ENCODE data around the gene MYL7.

MYL7 gene

DNA sequence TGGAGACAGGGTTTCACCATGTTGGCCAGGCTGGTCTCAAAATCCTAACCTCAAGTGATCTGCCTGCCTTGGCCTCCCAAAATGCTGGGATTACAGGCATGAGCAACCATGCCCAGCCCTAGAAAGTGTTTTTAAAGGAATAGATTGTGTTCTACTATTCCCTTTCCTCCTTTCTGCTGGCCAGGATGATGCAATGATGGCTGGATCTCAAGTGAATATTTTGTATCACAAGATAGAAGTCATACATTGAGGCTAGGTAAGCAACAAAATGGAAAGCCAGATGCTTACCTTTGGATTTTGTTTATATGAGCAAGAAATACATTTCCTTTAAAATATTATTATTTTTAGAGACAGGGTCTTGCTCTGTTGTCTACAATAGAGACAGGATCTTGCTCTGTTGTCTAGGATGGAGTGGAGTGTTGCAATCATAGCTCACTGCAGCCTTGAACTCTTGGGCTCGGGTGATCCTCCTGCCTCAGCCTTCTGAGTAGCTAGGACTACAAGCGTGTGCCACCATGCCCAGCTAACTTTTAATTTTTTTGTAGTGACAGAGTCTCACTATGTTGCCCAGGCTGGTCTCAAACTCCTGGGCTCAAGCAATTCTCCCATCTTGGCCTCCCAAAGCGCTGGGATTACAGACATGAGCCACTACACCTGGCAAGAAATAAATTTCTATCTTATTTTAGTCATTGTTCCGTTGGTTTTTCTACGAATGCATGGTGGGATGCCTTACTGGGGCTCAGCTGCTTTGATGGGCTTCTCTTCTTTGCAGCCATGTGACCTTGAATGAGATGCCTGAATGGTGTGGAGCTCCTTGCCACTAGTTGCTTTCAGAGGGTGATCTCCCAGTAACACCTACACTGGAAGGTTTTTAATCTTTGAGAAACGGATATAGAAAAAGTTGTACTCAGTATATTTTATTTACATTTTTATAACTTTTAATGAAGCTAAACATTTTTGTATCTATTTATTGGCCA, 42.8 kb downstream of the MYL7 start:
- DNase-seq: no peak

DNA sequence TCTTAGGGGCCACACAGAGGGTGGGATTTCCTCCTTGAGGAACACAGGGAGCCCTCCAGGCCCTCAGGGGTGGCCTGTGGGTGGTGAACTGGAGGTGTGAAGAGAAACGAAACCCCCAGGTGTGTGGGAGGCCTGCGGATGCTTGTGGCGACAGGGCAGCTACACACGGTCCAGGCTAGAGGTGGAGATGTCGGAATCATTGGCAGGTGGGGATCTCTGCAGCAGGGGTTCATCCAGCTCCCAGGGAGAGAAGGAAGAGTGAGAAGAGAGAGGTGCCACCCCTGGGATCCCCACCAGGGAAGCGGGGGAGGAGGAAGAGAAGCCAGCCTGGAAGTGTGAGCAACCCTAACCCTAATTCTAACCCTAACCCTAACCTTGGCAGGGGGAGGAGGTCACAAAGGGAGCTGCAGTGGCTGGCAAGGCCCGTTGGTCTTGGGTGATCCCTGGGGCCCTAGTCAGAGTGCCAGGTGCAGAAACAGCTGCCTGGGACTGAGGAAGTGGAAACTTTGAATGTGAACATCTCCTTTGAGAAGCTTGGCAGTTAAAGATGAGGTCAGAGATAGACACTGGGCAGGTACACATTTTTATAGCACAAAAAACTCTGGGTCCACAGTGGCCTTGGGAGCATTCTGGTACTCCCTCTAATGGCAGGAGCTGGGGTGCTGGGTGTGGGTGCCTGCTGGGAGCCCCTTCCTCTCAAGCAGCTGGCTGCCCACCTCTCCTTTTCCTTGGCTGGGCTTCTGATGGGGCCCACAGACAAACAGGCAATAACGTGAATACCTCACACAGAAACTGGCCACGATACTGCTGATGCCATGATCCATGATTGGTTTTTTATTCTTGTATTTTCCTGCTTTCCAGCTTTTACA, 43.8 kb downstream of the MYL7 start:
- DNase-seq: no peak

DNA sequence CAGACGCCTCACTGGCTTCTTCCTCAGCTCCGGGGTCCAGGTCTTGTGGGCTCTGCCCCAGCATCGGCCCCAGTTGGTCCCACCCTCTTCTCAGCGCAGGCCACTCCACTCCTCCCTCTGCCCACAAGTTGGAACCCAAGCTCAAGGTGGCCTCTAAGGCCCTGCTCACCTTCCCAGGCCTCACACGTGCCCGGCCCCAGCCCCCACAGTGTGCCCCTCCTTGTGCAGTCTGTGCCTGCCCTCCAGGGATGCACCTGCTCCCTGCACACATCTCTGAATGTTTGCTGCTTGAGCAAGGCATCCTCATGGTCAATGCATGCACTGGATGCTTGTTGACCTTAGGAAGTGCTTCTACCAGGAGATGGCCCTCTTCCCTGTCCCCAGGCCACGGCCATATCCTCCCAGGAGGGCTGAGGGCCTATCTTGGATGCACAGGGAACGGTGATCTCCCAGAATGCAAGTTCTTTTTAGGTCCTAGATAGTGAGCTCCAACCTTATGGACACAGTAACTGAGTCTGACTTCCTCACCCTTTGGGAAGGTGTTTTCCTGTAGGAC, 44.7 kb downstream of the MYL7 start:
- DNase-seq: no peak

- no peak for DNase-seq
Measured at GRCh38 chr7:44095781-44096180, 45.4 kb downstream of the MYL7 start.

- no peak for DNase-seq
Measured at GRCh38 chr7:44094883-44095592, 46.1 kb downstream of the MYL7 start.

GRCh38 chr7:44094365-44094764, 46.8 kb downstream of the MYL7 start:
- DNase-seq: no peak

DNA sequence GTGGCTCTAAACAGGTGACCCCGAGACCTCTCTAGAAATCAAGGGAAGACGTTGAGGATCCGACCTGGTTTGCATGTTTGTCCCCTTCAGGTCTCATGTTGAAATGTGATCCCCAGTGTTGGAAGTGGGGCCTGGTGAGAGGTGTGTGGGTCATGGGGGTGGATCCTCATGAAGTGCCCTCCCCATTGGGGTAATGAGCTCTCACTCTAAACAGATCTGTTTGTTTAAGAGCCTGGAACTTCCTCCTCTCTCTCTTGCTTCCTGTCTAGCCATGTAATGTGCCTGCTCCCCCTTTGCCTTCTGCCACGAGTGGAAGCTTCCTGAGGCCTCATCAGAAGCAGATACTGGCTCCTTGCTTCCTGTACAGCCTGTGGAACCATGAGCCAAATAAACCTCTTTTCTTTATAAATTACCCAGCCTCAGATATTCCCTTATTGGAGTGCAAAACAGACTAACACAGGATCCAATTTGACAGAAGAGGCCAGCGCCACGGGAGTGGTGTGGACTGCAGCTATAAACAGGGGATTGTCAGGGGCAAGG, 48.0 kb downstream of the MYL7 start:
- DNase-seq: no peak
